Thyroid gland (tissue), 4 donors: ENCODE data around the gene STEAP3. TPM values are rescaled to one million over a fixed set of nuclear protein-coding genes. Genes with fewer than 3 reads are reported as not detected.

ENCODE experiments used
- DNase-seq, 2 donors: peaks; one replicate each; pipeline ENCODE4 v3.0.0-alpha.2; 2019
- H3K27ac ChIP-seq, 3 donors: fragments of 200-600 bp; sonication (generic); 1 replicate in 2 of 3; 2 replicates in 1 of 3; pipeline ENCODE4 v1.5.1; 2016 to 2019; ENCODE audit warnings: mild to moderate bottlenecking in 1 of 3, moderate library complexity in 1 of 3
- H3K27me3 ChIP-seq: fragments of 200-600 bp; sonication (generic); one replicate; pipeline ENCODE4 v1.5.1; 2019
- H3K36me3 ChIP-seq, 2 donors: fragments of 200-600 bp; sonication (generic); one replicate each; pipeline ENCODE4 v1.5.1; 2016 to 2019
- H3K4me1 ChIP-seq, 2 donors: fragments of 200-600 bp; sonication (generic); one replicate each; pipeline ENCODE4 v1.5.1; 2017 to 2019
- H3K4me3 ChIP-seq, 3 donors: fragments of 200-600 bp; sonication (generic); replicated peaks in 1 of 3; 1 replicate in 2 of 3; 2 replicates in 1 of 3; pipeline ENCODE4 v1.5.1; 2016; ENCODE audit warnings: mild to moderate bottlenecking in 1 of 3
- H3K9me3 ChIP-seq: fragments of 200-600 bp; sonication (generic); one replicate; pipeline ENCODE4 v1.5.1; 2017
- CTCF ChIP-seq, 6 experiments: fragments of 200-600 bp in 3 of 6; fragments of 450-650 bp in 3 of 6; sonication (generic) in 3 of 6; IDR thresholded peaks; one replicate each; pipeline ENCODE4 v1.5.1; 2016 to 2019; ENCODE audit warnings: antibody characterized with exemption in 6 of 6, mild to moderate bottlenecking in 2 of 6, inconsistent platforms in 1 of 6, moderate library complexity in 1 of 6
- POLR2A ChIP-seq, 2 donors: fragments of 450-650 bp; IDR thresholded peaks; one replicate each; pipeline ENCODE4 v1.6.1; 2017; ENCODE audit warnings: antibody characterized with exemption in 2 of 2, mild to moderate bottlenecking in 2 of 2, moderate library complexity in 1 of 2
- WGBS, 2 donors: methylation state at CpG; one replicate each; pipeline ENCODE4 v1.1.5; 2017; 5-methylcytosine and 5-hydroxymethylcytosine counted together
- intact Hi-C: fragments of 100-400 bp; cut with DNase I; formaldehyde crosslinking; loops from one replicate; pipeline ENCODE4 v1.15.1; 2023
- total RNA-seq, 4 donors: library from RNA; depleted of rRNA; stranded (reverse); fragments of >200 nt; gene quantifications; one replicate each; pipeline ENCODE4 v1.2.3, GENCODE V29; 2016

The STEAP3 gene
- total RNA-seq, 4 donors from 2014 or later: 7.4 to 23.2 (median 12.0) TPM

- H3K36me3 ChIP-seq: no peaks in the 10 kb centered on the region
- H3K27ac ChIP-seq: no peak overlapping the region
- H3K4me3 ChIP-seq: no peak overlapping the region
- intact Hi-C loops: no loop called here
- no peaks in the 10 kb centered on the region for H3K9me3 ChIP-seq
- no peaks in the 10 kb centered on the region for H3K27me3 ChIP-seq
- H3K4me1 ChIP-seq: no peaks in the 10 kb centered on the region
- no peak for DNase-seq
- TF ChIP-seq POLR2A (IDR thresholded peaks at IDR 0.05) (no peak), CTCF (IDR thresholded peaks at IDR 0.05) (no peak)
- 95 to 97% methylated on average over 6 of the region's 6 CpGs for WGBS, 2 donors
These were observed 77.8 kb downstream of the STEAP3 start for GRCh38 chr2:119301413-119301812.

DNA sequence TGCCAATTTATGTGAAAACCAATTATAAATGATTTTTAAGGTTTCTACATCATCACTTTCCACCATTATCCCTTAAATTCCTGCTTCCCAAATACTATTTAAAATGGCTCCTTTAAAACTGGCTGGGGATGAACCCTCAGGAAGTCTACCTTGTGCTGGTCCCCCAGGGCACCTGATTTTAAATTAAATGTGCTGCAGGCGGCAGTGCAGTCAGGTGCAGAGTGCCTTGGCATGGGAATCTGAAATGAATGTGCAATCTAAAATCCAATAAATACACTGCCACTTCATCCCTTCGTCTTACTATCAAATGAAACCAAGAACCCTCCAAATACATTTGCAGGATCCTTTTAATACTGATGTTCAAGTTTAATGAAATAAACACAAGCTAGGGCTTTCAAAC, 81.2 kb downstream of the STEAP3 start:
- TF ChIP-seq CTCF (IDR thresholded peaks at IDR 0.05) (no peak), POLR2A (IDR thresholded peaks at IDR 0.05) (no peak)
- 86 to 90% methylated on average over 2 of the region's 2 CpGs for WGBS, 2 donors
- DNase-seq: no peak
- Histone ChIP-seq H3K27me3 (no peaks in the 10 kb centered on the region), H3K27ac (no peak overlapping the region), H3K9me3 (no peaks in the 10 kb centered on the region), H3K36me3 (no peaks in the 10 kb centered on the region), H3K4me1 (no peaks in the 10 kb centered on the region), H3K4me3 (no peak overlapping the region)
- intact Hi-C loops: no loop called here

GRCh38 chr2:119305497-119306195, 82.0 kb downstream of the STEAP3 start:
- Histone ChIP-seq H3K9me3 (no peaks in the 10 kb centered on the region), H3K4me1 (no peaks in the 10 kb centered on the region), H3K27me3 (no peaks in the 10 kb centered on the region), H3K27ac (no peak overlapping the region), H3K4me3 (no peak overlapping the region), H3K36me3 (no peaks in the 10 kb centered on the region)
- DNase-seq: no peak
- TF ChIP-seq POLR2A (IDR thresholded peaks at IDR 0.05) (no peak), CTCF (IDR thresholded peaks at IDR 0.05) (no peak)
- 80 to 81% methylated on average over 12 of the region's 12 CpGs for WGBS, 2 donors
- intact Hi-C loops: no loop called here

- H3K4me3 ChIP-seq: no peak overlapping the region
These were observed 82.6 kb downstream of the STEAP3 start for GRCh38 chr2:119306196-119306590.

More at GRCh38 chr2:119306196-119306590, 82.6 kb downstream of the STEAP3 start:
- TF ChIP-seq CTCF (IDR thresholded peaks at IDR 0.05) (no peak), POLR2A (IDR thresholded peaks at IDR 0.05) (no peak)
- intact Hi-C loops: no loop called here
- Histone ChIP-seq H3K27ac (no peak overlapping the region), H3K27me3 (no peaks in the 10 kb centered on the region), H3K36me3 (no peaks in the 10 kb centered on the region), H3K4me1 (no peaks in the 10 kb centered on the region), H3K9me3 (no peaks in the 10 kb centered on the region)
- DNase-seq: no peak
- 82 to 84% methylated on average over 10 of the region's 10 CpGs for WGBS, 2 donors
